Lung microvascular endothelial cell (primary cell): ENCODE measurements around the gene ZNF219. TPM values are rescaled to one million over a fixed set of nuclear protein-coding genes. Genes with fewer than 3 reads are reported as not detected.
A peak's percentile ranks its signal among the peaks of the same experiment; 100 is the strongest.
"Not testable (repeated sequence)": the region's sequence is repeated elsewhere in the genome, so short reads cannot be mapped to it uniquely, and the experiment has no call there.

Source experiments
- DNase-seq, 2 donors: peaks; one replicate each; pipeline versions ENCODE4 v3.0.0 to v3.0.0-alpha.2; 2010; ENCODE audit warnings: low read depth in 2 of 2
- total RNA-seq: library from RNA; depleted of rRNA; stranded (reverse); fragments of >200 nt; gene quantifications from 2 replicates; pipeline ENCODE4 v1.2.1, GENCODE V29; 2014

ZNF219 gene
- total RNA-seq, 1 donor from 2014 or later = 2.0 TPM

DNA sequence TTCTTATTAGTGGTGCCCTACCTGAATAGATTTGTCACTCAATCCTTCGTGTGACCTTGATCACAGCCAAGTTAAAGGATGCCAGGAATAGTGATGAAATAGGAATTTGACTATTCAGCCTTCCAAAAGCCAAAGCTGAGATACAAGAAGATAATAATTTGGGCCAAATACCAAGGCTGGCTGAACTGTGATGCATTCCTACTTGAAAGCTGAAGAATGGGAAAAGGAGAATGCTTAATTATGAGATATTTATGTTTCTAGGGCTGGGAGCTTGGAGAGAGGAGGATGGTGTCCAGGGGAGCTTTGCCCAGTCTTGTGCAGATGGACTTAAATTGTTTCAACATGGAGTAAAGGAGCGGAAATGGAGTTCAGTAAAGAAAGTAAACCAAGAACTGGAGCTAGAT is 51.1 kb downstream of the ZNF219 start:
- DNase-seq = no peak

DNA sequence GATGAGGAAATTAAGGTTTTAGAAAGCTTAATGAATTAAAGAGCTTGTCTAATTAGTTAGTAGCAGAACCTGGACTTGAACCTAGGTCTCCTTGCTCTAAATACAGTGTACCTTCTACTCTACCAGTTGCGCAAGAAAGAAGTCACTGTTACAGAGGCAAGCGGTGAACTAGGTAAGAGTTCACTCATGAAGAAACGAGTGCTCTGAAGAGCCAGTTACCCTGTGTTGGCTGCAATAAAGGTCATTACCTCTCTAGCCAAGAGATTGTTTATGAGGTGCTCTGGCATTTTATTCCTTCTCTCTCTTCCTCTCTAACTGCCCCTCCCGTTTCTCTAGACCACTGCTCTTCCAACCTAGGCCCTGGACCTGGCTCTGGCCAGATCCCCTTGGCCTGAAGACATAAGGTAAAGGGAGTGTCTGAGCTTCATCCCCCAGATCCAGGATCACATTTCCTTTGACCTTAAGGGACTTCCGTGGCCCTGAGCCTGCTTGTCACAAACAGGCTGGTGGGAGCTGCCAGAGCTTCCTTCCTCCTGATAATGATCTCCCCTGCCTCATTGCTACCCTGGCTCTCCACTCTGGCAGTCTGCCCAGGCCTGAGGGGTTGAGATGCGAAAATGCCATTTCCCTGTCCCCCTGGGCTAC is 54.4 kb downstream of the ZNF219 start:
- DNase-seq = peak in 1 of 2 donors; percentile 45

GRCh38 chr14:21043387-21043973 is 55.0 kb downstream of the ZNF219 start:
- no peak for DNase-seq

DNA sequence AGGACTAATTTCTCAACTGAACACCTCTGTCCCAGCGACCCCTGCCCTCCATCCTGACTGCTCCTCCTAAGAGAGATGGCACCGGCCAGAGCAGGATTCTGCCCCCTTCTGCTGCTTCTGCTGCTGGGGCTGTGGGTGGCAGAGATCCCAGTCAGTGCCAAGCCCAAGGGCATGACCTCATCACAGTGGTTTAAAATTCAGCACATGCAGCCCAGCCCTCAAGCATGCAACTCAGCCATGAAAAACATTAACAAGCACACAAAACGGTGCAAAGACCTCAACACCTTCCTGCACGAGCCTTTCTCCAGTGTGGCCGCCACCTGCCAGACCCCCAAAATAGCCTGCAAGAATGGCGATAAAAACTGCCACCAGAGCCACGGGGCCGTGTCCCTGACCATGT is 55.5 kb downstream of the ZNF219 start:
- no peak for DNase-seq

- peak; percentile 12 to 44 for DNase-seq
Observed at GRCh38 chr14:21041676-21042433, 56.6 kb downstream of the ZNF219 start, which contains the start of gene RNASE7. Gene RNASE7, plus strand, starts transcription at chr14:21042362. Its CDS starts 631 bp downstream, at chr14:21042993.

- DNase-seq = not testable (repeated sequence)
Observed at GRCh38 chr14:21040941-21041340, 57.5 kb downstream of the ZNF219 start.

DNA sequence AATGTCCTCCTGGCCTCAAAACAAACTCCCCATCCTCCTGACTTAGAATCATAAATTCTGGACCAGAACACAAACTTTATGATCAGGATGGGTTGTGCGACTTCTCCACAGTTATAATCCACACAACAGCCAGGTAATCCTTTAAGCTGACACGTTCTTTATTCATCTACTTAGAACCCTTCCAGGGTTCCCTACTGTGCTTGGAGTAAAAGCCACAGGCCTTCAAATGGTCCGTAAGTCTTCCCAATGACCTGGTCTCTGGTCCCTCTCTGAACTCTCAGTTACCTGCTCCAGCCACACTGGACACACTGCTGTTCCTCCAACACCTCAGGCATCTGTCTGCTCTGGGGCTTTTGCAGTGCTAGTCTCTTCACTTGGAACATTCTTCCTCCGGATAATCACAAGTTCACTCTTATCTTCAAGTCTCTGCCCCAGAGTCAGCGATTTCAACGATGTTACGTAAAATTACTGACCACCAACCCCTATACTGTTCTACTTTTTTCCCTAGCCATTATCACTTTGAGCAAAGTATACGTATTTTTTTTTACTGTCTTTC is 58.0 kb downstream of the ZNF219 start:
- no peak for DNase-seq

Other genes with a start within 250 kb of the ZNF219 start
- gene RNASE3, start 207.3 kb downstream of the ZNF219 start, total RNA-seq = not detected in 2 replicates
- gene RNASE2, start 143.2 kb downstream of the ZNF219 start, total RNA-seq = not detected in 2 replicates
- 13.1 and 19.0 TPM in 2 replicates for gene METTL17, start 108.7 kb downstream of the ZNF219 start, total RNA-seq
- not detected in 2 replicates for gene SLC39A2, start 99.4 kb downstream of the ZNF219 start, total RNA-seq
- 0.65 and 3.6 TPM in 2 replicates for gene NDRG2, start 73.6 kb downstream of the ZNF219 start, total RNA-seq
- gene TPPP2, start 68.4 kb downstream of the ZNF219 start, total RNA-seq = not detected in 2 replicates
- gene RNASE13, start 63.8 kb downstream of the ZNF219 start, total RNA-seq = not detected in 2 replicates
- gene RNASE7, start 56.3 kb downstream of the ZNF219 start, total RNA-seq = not detected in 2 replicates
- gene RNASE8, start 40.8 kb downstream of the ZNF219 start, total RNA-seq = not detected in 2 replicates
- 4.8 and 5.8 TPM in 2 replicates for gene ARHGEF40, start 28.4 kb downstream of the ZNF219 start, total RNA-seq
- not detected in 2 replicates for gene TMEM253, start 2.4 kb upstream of the ZNF219 start, total RNA-seq
- gene OR5AU1, start 57.4 kb upstream of the ZNF219 start, total RNA-seq = not detected in 2 replicates
- gene HNRNPC, start 170.8 kb upstream of the ZNF219 start, total RNA-seq = 570 and 584 TPM in 2 replicates
- gene RPGRIP1, start 181.4 kb upstream of the ZNF219 start, total RNA-seq = 0.20 and 0.22 TPM in 2 replicates